K562 (cell line): ENCODE data around the gene TXNRD2. TPM values are rescaled to one million over a fixed set of nuclear protein-coding genes. Genes with fewer than 3 reads are reported as not detected.
A peak's percentile ranks its signal among the peaks of the same experiment; 100 is the strongest.

Experiments used
- ADNP ChIP-seq: fragments of 200-800 bp; sonication (Bioruptor generic); IDR thresholded peaks from 2 replicates; pipeline ENCODE4 v1.6.1; 2016; ENCODE audit warnings: missing genetic modification characterization, missing compliant biosample characterization
- BACH1 ChIP-seq: fragments of 200-800 bp; sonication (Bioruptor generic); IDR thresholded peaks from 2 replicates; pipeline ENCODE4 v1.6.1; 2016; ENCODE audit warnings: missing genetic modification characterization, missing compliant biosample characterization
- BRF1 ChIP-seq: IDR thresholded peaks from 3 replicates; pipeline ENCODE4 v1.6.1; 2011; ENCODE audit warnings: borderline replicate concordance, mild to moderate bottlenecking; ENCODE audit not compliant: insufficient read length; ENCODE audit errors: extremely low read depth
- CEBPB ChIP-seq: fragments of 450-650 bp; IDR thresholded peaks from 2 replicates; pipeline ENCODE4 v1.6.1; 2016; ENCODE audit warnings: missing genetic modification characterization, missing compliant biosample characterization
- CHCHD3 ChIP-seq: fragments of 250-450 bp; sonication (Bioruptor Pico); IDR thresholded peaks from 2 replicates; pipeline ENCODE4 v2.1.2; 2022; ENCODE audit warnings: mild to moderate bottlenecking
- FOS ChIP-seq: IDR thresholded peaks from 3 replicates; pipeline ENCODE4 v1.6.1; 2011; ENCODE audit not compliant: insufficient read length; ENCODE audit errors: extremely low read depth
- GABPA ChIP-seq: fragments of 200-800 bp; sonication (Bioruptor generic); conservative IDR thresholded peaks from 2 replicates; pipeline ENCODE4 v1.6.1; 2016; ENCODE audit warnings: low read depth, missing genetic modification characterization, missing compliant biosample characterization
- GTF2A2 ChIP-seq: IDR thresholded peaks from 2 replicates; pipeline ENCODE4 v1.6.1; 2016; ENCODE audit warnings: mild to moderate bottlenecking, missing genetic modification characterization, missing compliant biosample characterization
- KDM2B ChIP-seq: fragments of 250-450 bp; sonication (Bioruptor Pico); IDR thresholded peaks from 2 replicates; pipeline ENCODE4 v1.8.0; 2021; ENCODE audit warnings: mild to moderate bottlenecking, moderate library complexity
- KLF13 ChIP-seq: fragments of 450-650 bp; IDR thresholded peaks from 2 replicates; pipeline ENCODE4 v1.6.1; 2016; ENCODE audit warnings: missing genetic modification characterization, low read depth, mild to moderate bottlenecking, missing compliant biosample characterization, moderate library complexity, borderline replicate concordance
- MAFK ChIP-seq: IDR thresholded peaks from 2 replicates; pipeline ENCODE4 v1.6.1; 2011; ENCODE audit warnings: low read length, improper control_type of control experiment
- MECOM ChIP-seq: fragments of 250-450 bp; sonication (Bioruptor Pico); IDR thresholded peaks from 2 replicates; pipeline ENCODE4 v1.8.0; 2022; ENCODE audit warnings: inconsistent platforms
- OTX1 ChIP-seq: fragments of 450-650 bp; formaldehyde crosslinking; IDR thresholded peaks from 2 replicates; pipeline ENCODE4 v1.4.0; 2022; ENCODE audit warnings: mild to moderate bottlenecking
- RFX7 ChIP-seq: fragments of 250-450 bp; sonication (Bioruptor Pico); IDR thresholded peaks from 2 replicates; pipeline ENCODE4 v1.5.1; 2021; ENCODE audit warnings: mild to moderate bottlenecking
- SAP30 ChIP-seq: fragments of 200-600 bp; sonication (generic); IDR thresholded peaks from 2 replicates; pipeline ENCODE4 v1.6.1; 2012; ENCODE audit warnings: borderline replicate concordance, low read depth, mild to moderate bottlenecking, moderate library complexity, low read length, control low read depth, inconsistent platforms; ENCODE audit not compliant: insufficient read depth, poor library complexity, severe bottlenecking
- SNRNP70 ChIP-seq: fragments of 200-400 bp; formaldehyde crosslinking; optimal IDR thresholded peaks from 2 replicates; pipeline ENCODE3; 2017; ENCODE audit warnings: low read depth, low read length
- TAF7 ChIP-seq: fragments of 450-650 bp; IDR thresholded peaks from 2 replicates; pipeline ENCODE4 v1.6.1; 2016; ENCODE audit warnings: missing genetic modification characterization, missing compliant biosample characterization
- TAF9B ChIP-seq: fragments of 450-650 bp; IDR thresholded peaks from 2 replicates; pipeline ENCODE4 v1.6.1; 2018; ENCODE audit warnings: mild to moderate bottlenecking; ENCODE audit not compliant: partially characterized antibody
- ZFX ChIP-seq: sonication (generic); formaldehyde crosslinking; IDR thresholded peaks from 2 replicates; pipeline ENCODE4 v1.8.0; 2022; ENCODE audit warnings: mild to moderate bottlenecking, missing genetic modification reagents, moderate library complexity
- ZNF133 ChIP-seq: fragments of 250-450 bp; sonication (Bioruptor Pico); IDR thresholded peaks from 2 replicates; pipeline ENCODE4 v1.4.0; 2020; ENCODE audit warnings: mild to moderate bottlenecking
- ZNF184 ChIP-seq: sonication (generic); formaldehyde crosslinking; IDR thresholded peaks from 2 replicates; pipeline ENCODE4 v1.5.0; 2020; ENCODE audit warnings: missing genetic modification reagents
- ZNF384 ChIP-seq: IDR thresholded peaks from 2 replicates; pipeline ENCODE4 v1.6.1; 2012; ENCODE audit warnings: low read depth, low read length, improper control_type of control experiment
- ZNF436 ChIP-seq: fragments of 250-450, 450-650 bp; sonication (Bioruptor Pico); formaldehyde crosslinking; IDR thresholded peaks from 2 replicates; pipeline ENCODE4 v1.7.0; 2020; ENCODE audit warnings: mild to moderate bottlenecking
- ZNF584 ChIP-seq: fragments of 200-800 bp; sonication (Bioruptor generic); IDR thresholded peaks from 2 replicates; pipeline ENCODE4 v1.6.1; 2016; ENCODE audit warnings: low read depth, mild to moderate bottlenecking, missing genetic modification characterization, missing compliant biosample characterization
- ZNF586 ChIP-seq: fragments of 450-650 bp; formaldehyde crosslinking; conservative IDR thresholded peaks from 2 replicates; pipeline ENCODE4 v1.4.0; 2020; ENCODE audit warnings: mild to moderate bottlenecking, moderate library complexity
- ZNF655 ChIP-seq: fragments of 250-450 bp; sonication (Bioruptor Pico); IDR thresholded peaks from 2 replicates; pipeline ENCODE4 v1.5.0; 2021
- ZNF707 ChIP-seq: fragments of 250-450 bp; sonication (Bioruptor Pico); conservative IDR thresholded peaks from 2 replicates; pipeline ENCODE4 v1.8.0; 2022; ENCODE audit warnings: inconsistent platforms, mild to moderate bottlenecking, moderate library complexity
- polyA plus RNA-seq, 8 experiments: library from polyadenylated mRNA; depleted of rRNA in 4 of 8; stranded (reverse) in 5 of 8; unstranded in 3 of 8; fragments of >200 nt; fragmentation: Nextera tagmentation in 2 of 8; fragmentation: Illumina TruSeq in 1 of 8; extraction: Ambion mirVana in 2 of 8; extraction: Trizol in 1 of 8; gene quantifications; 2 replicates each; pipeline versions ENCODE4 v1.2.1 to v1.2.3, GENCODE V29; 2011 to 2014; ENCODE audit warnings: inconsistent platforms in 1 of 8, missing spikeins in 1 of 8
- total RNA-seq, 7 experiments: library from RNA; depleted of rRNA in 6 of 7; stranded (reverse); fragments of >200 nt in 6 of 7; fragmentation: Illumina TruSeq in 2 of 7; extraction: Trizol in 2 of 7; gene quantifications; 2 replicates each; pipeline versions ENCODE4 v1.2.1 to v1.2.3, GENCODE V29; 2011 to 2021; ENCODE audit warnings: low replicate concordance in 1 of 7
- TF ChIP-seq, protein P1 (sequence below): fragments of 450-650 bp; formaldehyde crosslinking; IDR thresholded peaks from 2 replicates; pipeline ENCODE4 v1.4.0; 2020; ENCODE audit warnings: mild to moderate bottlenecking, moderate library complexity

TXNRD2 gene
- total and polyA plus RNA-seq, 9 of the 15 experiments (the other 6 are each of a cell fraction or from before 2014, with no cell fraction given), result 3.3 to 80.2 (median 49.4) TPM

DNA sequence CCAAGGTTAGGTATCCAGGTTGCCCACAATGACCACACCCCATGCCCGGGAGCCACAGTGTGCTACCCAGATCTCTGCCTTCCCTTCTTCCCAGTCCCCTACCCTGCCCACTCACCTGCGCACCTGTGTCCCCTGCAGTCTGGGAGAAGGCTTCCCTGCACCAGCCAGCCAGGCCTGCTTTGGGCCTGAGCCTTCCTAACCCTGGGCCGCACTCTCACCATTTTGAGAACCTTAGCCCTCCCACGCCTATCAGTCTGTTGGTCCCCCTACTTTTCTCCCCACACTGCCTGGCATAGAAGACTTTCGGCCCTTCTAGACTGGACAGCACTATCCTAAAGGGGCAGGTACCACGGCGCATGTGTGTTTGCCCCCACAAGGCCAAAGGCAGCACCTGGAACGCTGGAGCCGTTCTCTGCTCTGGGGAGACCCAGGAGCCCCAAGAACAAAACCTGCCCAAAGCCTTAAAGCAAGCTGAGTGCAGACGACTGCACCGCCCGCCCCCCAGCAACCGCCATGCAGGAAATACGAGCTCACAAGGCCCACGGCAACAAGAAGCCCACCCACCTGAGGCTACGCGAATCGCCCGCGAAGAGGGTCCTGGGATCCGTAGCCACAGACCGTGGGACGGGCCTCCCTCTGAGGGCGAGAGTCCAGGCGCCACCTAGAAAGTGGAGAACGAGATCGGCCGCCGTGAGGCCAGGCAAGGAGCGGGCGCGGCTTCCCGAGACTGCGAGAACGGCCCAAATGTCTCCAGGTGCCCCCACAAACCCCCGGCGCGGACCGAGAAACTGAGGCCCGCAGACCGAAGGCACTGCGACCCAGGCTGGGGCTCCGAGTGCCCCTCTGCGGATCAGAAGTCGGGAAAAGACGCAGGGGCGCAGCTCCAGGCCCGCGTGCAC, 87.5 kb downstream of the TXNRD2 start (continued):
- no peak for TF ChIP-seq FOS
- peak; percentile 61; the same call in 1 of the 2 replicates for TF ChIP-seq ZNF707 (CRISPR knock-in tag)
- no peak for TF ChIP-seq ZNF384
- no peak for TF ChIP-seq ZNF184 (CRISPR knock-in tag)
- TF ChIP-seq MECOM, result no peak
- TF ChIP-seq SNRNP70, result no peak
- TF ChIP-seq GTF2A2 (tag), result peak; percentile 86
- TF ChIP-seq TAF7 (tag), result peak; percentile 97
- peak; percentile 27 for TF ChIP-seq OTX1 (CRISPR knock-in tag)
- no peak for TF ChIP-seq ZFX (CRISPR knock-in tag)
- TF ChIP-seq ZNF584 (CRISPR knock-in tag), result no peak
- no peak for TF ChIP-seq CHCHD3 (CRISPR knock-in tag)
- peak; percentile 77; the same call in 1 of the 2 replicates for TF ChIP-seq ZNF436
- TF ChIP-seq KDM2B (CRISPR knock-in tag), result peak; percentile 96; the same call in 1 of the 2 replicates
- TF ChIP-seq, protein P1, sequence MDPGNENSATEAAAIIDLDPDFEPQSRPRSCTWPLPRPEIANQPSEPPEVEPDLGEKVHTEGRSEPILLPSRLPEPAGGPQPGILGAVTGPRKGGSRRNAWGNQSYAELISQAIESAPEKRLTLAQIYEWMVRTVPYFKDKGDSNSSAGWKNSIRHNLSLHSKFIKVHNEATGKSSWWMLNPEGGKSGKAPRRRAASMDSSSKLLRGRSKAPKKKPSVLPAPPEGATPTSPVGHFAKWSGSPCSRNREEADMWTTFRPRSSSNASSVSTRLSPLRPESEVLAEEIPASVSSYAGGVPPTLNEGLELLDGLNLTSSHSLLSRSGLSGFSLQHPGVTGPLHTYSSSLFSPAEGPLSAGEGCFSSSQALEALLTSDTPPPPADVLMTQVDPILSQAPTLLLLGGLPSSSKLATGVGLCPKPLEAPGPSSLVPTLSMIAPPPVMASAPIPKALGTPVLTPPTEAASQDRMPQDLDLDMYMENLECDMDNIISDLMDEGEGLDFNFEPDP (CRISPR knock-in tag), result peak; percentile 90
- no peak for TF ChIP-seq ADNP (tag)
- TF ChIP-seq GABPA, result no peak
- TF ChIP-seq ZNF655 (CRISPR knock-in tag), result no peak
- TF ChIP-seq SAP30, result peak; percentile 92
- TF ChIP-seq ZNF586 (CRISPR knock-in tag), result peak; percentile 53; the same call in 1 of the 2 replicates
- 0 out of 2 replicates have a peak, but pooled peaks have one; percentile 12 for TF ChIP-seq MAFK
- TF ChIP-seq KLF13, result no peak
- no peak for TF ChIP-seq TAF9B
- TF ChIP-seq BACH1 (tag), result no peak
- TF ChIP-seq RFX7 (CRISPR knock-in tag), result no peak
- TF ChIP-seq CEBPB (tag), result no peak
- peak; percentile 53 for TF ChIP-seq ZNF133 (CRISPR knock-in tag)
- TF ChIP-seq BRF1, result no peak
